ENCODE measurements around the gene PRTFDC1.

Gene PRTFDC1

GRCh38 chr10:24874133-24874532 is 78.3 kb downstream of the PRTFDC1 start:
- Mint-ChIP-seq H3K27ac (peak overlapping the region; percentile 75), H3K9me3 (peaks cover 9% of the 10 kb centered on the region), H3K4me1 (ENCODE audit: low read depth) (peaks cover 37% of the 10 kb centered on the region), H3K4me3 (no peak overlapping the region), H3K36me3 (ENCODE audit: low read depth) (no peaks in the 10 kb centered on the region), H3K27me3 (peaks cover 4% of the 10 kb centered on the region)
- intact Hi-C loops (cut with micrococcal nuclease): loop anchor here (10.0 kb wide), 1 partner anchor 149 kb away; the partner anchor contains the start of gene ARHGAP21

- H3K4me3 Mint-ChIP-seq: no peak overlapping the region
- H3K9me3 Mint-ChIP-seq: peaks cover 9% of the 10 kb centered on the region
- no peaks in the 10 kb centered on the region for H3K36me3 Mint-ChIP-seq (ENCODE audit: low read depth)
- peak overlapping the region; percentile 75 for H3K27ac Mint-ChIP-seq
- H3K27me3 Mint-ChIP-seq: peaks cover 4% of the 10 kb centered on the region
- H3K4me1 Mint-ChIP-seq (ENCODE audit: low read depth): peaks cover 30% of the 10 kb centered on the region
- intact Hi-C loops (cut with micrococcal nuclease): loop anchor here (10.0 kb wide), 1 partner anchor 148 kb away; the partner anchor contains the start of gene ARHGAP21
These were observed 79.1 kb downstream of the PRTFDC1 start for GRCh38 chr10:24873281-24873683.

DNA sequence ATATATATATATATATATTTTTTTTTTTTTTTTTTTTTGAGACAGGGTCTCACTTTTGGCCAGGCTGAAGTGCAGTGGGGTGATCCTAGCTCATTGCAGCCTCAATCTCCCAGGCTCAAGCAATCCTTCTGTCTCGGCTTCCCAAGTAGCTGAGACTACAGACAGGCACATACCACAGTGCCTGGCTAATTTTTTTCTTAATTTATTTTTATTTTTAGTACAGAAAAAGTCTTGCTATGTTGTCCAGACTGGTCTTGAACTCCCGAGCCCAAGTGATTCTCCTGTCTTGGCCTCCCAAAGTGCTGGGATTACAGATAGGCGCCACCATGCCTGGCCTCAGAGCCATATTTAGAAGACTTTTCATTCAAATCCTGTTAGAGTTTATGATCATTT is 79.6 kb downstream of the PRTFDC1 start:
- peak overlapping the region; percentile 75 for H3K27ac Mint-ChIP-seq
- intact Hi-C loops (cut with micrococcal nuclease): loop anchor here (10.0 kb wide), 1 partner anchor 148 kb away; the partner anchor contains the start of gene ARHGAP21

GRCh38 chr10:24872049-24872789 is 80.2 kb downstream of the PRTFDC1 start:
- Mint-ChIP-seq H3K4me1 (ENCODE audit: low read depth) (peaks cover 32% of the 10 kb centered on the region), H3K4me3 (no peak overlapping the region), H3K27me3 (peaks cover 2% of the 10 kb centered on the region), H3K27ac (peak overlapping the region; percentile 31), H3K36me3 (ENCODE audit: low read depth) (no peaks in the 10 kb centered on the region), H3K9me3 (peaks cover 9% of the 10 kb centered on the region)
- intact Hi-C loops (cut with micrococcal nuclease): loop anchor here (10.0 kb wide), 1 partner anchor 147 kb away; the partner anchor contains the start of gene ARHGAP21

More for the DNA sequence above, 79.6 kb downstream of the PRTFDC1 start:
- H3K4me1 Mint-ChIP-seq (ENCODE audit: low read depth): peaks cover 29% of the 10 kb centered on the region
- no peaks in the 10 kb centered on the region for H3K36me3 Mint-ChIP-seq (ENCODE audit: low read depth)
- H3K27me3 Mint-ChIP-seq: peaks cover 4% of the 10 kb centered on the region
- no peak overlapping the region for H3K4me3 Mint-ChIP-seq
- peaks cover 9% of the 10 kb centered on the region for H3K9me3 Mint-ChIP-seq

DNA sequence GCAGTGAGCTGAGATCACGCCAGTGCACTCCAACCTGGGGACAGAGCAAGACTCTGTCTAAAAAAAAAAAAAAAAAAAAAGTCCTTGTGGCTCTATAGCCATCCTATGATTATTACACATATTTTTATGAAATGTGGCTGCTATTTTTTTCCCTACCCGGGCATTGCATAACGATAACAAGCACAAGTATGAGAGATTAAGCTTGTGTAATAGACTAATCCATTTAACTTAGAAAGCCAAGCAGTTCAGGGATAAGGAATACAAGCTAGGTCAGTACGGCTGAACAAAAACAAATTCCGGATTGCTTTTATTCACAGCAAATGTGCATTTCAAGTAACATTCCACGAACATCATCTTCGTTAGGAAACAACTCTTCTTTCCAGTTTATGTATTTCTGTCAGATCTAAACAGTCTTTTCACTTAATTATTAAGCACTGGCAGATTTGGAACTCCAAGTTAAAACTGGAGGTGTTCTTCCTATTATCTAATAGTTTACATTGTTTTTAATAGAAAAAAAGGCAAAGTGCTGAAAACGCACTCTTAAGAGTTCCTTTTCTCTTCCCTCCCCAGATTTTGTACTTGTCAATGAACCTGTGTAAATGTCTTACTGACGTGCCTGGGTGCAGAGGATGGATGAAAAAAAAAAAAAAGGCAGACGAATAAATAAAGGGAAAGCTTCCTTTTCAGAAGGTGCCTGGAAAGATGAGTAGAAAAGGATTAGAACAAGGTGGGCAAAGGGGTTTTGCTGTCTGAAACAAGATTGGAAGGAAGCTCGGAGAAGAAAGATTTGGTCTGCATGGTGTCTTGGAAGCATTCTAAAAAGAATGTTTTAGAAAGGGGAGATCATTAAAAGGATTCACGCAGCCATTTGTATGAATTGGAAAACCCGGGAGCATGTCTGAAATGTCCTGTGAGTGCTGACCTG is 81.1 kb downstream of the PRTFDC1 start:
- no peak overlapping the region for H3K27ac Mint-ChIP-seq
- intact Hi-C loops (cut with micrococcal nuclease): loop anchor here (10.0 kb wide), 1 partner anchor 146 kb away; the partner anchor contains the start of gene ARHGAP21
- H3K27me3 Mint-ChIP-seq: peaks cover 5% of the 10 kb centered on the region

GRCh38 chr10:24869354-24870015 is 82.9 kb downstream of the PRTFDC1 start:
- Mint-ChIP-seq H3K36me3 (ENCODE audit: low read depth) (no peaks in the 10 kb centered on the region), H3K9me3 (no peaks in the 10 kb centered on the region), H3K4me1 (ENCODE audit: low read depth) (peaks cover 41% of the 10 kb centered on the region), H3K27me3 (peaks cover 11% of the 10 kb centered on the region), H3K4me3 (no peak overlapping the region), H3K27ac (no peak overlapping the region)
- intact Hi-C loops (cut with micrococcal nuclease): loop anchor here (10.0 kb wide), 3 partner anchors 115 to 145 kb away; partner anchors contain the start of genes ARHGAP21, ENKUR and THNSL1

More for the DNA sequence above, 81.1 kb downstream of the PRTFDC1 start:
- no peaks in the 10 kb centered on the region for H3K36me3 Mint-ChIP-seq (ENCODE audit: low read depth)
- no peak overlapping the region for H3K4me3 Mint-ChIP-seq
- peaks cover 9% of the 10 kb centered on the region for H3K9me3 Mint-ChIP-seq
- peaks cover 41% of the 10 kb centered on the region for H3K4me1 Mint-ChIP-seq (ENCODE audit: low read depth)

- H3K36me3 Mint-ChIP-seq (ENCODE audit: low read depth): no peaks in the 10 kb centered on the region
- H3K27ac Mint-ChIP-seq: peak overlapping the region; percentile 14
- H3K4me1 Mint-ChIP-seq (ENCODE audit: low read depth): peaks cover 23% of the 10 kb centered on the region
- H3K27me3 Mint-ChIP-seq: peaks cover 11% of the 10 kb centered on the region
- H3K9me3 Mint-ChIP-seq: no peaks in the 10 kb centered on the region
- peak overlapping the region; percentile 65 for H3K4me3 Mint-ChIP-seq
- intact Hi-C loops (cut with micrococcal nuclease): loop anchor here (10.0 kb wide), 2 partner anchors 112 to 148 kb away; partner anchors contain the start of genes ENKUR and THNSL1
These were observed 85.5 kb downstream of the PRTFDC1 start for GRCh38 chr10:24866604-24867583.

DNA sequence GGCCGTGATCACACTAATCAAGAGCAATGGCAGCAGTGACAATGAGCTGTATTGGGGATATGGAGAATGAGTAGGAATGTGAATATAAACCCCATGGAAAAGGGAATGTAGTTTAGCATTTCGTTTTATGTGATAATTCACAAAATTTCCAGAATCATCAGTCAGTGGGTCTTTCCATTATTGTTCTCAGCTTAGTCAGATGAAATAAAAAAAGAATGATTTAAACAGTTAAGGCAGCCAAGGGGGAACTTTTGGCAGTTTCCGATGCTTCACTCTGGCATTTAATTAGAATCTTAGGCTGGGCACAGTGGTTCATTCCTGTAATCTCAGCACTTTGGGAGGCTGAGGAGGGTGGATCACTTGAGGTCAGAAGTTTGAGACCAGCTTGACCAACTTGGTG is 86.6 kb downstream of the PRTFDC1 start:
- Mint-ChIP-seq H3K4me3 (no peak overlapping the region), H3K27ac (no peak overlapping the region), H3K4me1 (ENCODE audit: low read depth) (peaks cover 18% of the 10 kb centered on the region), H3K36me3 (ENCODE audit: low read depth) (no peaks in the 10 kb centered on the region), H3K9me3 (no peaks in the 10 kb centered on the region), H3K27me3 (peaks cover 9% of the 10 kb centered on the region)
- intact Hi-C loops (cut with micrococcal nuclease): loop anchor here (10.0 kb wide), 2 partner anchors 111 to 149 kb away; partner anchors contain the start of genes ENKUR and THNSL1

GRCh38 chr10:24862589-24862988 is 89.8 kb downstream of the PRTFDC1 start:
- Mint-ChIP-seq H3K27me3 (peaks cover 9% of the 10 kb centered on the region), H3K4me3 (no peak overlapping the region), H3K4me1 (ENCODE audit: low read depth) (peaks cover 12% of the 10 kb centered on the region), H3K9me3 (no peaks in the 10 kb centered on the region), H3K36me3 (ENCODE audit: low read depth) (no peaks in the 10 kb centered on the region), H3K27ac (no peak overlapping the region)
- intact Hi-C loops (cut with micrococcal nuclease): loop anchor here (10.0 kb wide), 2 partner anchors 108 to 152 kb away; partner anchors contain the start of genes ENKUR and THNSL1

DNA sequence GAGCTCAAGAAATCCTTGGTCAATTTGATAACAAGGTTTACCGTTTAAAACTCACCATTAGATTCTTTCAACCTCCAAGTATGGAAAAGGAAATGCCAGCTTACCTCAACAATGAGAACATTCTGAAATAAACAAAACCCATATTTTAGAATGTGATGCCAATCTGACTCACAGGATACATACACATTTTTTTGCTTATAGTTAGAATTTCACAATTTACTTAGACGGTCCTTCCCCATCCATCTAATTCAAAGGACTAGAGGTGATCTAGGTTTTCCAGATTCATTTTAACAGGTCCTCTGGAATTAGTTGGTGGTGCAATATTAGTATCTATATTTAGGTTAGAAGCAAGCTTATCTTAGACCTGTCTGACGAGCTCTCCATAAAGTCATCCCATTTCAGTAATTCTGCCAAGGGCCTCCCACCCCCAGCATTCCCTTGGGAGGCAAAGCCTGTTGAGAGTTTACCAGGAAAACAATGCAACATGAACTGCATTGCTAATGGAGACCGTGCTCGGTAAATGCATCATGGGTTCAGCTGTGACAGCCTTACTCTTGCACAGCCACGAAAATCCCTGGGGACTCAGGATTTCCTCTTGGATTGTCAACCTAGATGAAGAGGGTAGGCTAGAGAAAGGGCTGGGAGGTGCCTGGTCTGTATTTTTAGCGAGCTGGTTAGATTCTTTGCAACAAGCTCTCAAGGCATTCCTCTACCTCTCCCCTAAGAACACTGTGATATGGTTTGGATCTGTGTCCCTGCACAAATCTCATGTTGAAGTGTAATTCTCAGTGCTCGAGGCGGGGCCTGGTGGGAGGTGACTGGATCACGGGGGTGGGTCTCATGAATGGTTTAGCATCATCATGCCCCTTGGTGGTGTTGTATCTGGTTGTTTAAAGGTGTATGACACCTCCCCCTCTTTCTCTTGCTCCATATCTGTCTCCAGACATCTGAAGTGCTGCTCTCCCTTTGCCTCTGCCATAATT is 93.8 kb downstream of the PRTFDC1 start:
- Mint-ChIP-seq H3K9me3 (no peaks in the 10 kb centered on the region), H3K36me3 (ENCODE audit: low read depth) (no peaks in the 10 kb centered on the region), H3K4me3 (no peak overlapping the region), H3K27me3 (no peaks in the 10 kb centered on the region), H3K27ac (no peak overlapping the region), H3K4me1 (ENCODE audit: low read depth) (no peaks in the 10 kb centered on the region)
- intact Hi-C loops (cut with micrococcal nuclease): no loop called here

GRCh38 chr10:24857031-24857725 is 95.2 kb downstream of the PRTFDC1 start:
- no peak overlapping the region for H3K27ac Mint-ChIP-seq
- no peak overlapping the region for H3K4me3 Mint-ChIP-seq
- intact Hi-C loops (cut with micrococcal nuclease): no loop called here
- H3K27me3 Mint-ChIP-seq: no peaks in the 10 kb centered on the region
- H3K9me3 Mint-ChIP-seq: no peaks in the 10 kb centered on the region
- no peaks in the 10 kb centered on the region for H3K36me3 Mint-ChIP-seq (ENCODE audit: low read depth)
- H3K4me1 Mint-ChIP-seq (ENCODE audit: low read depth): no peaks in the 10 kb centered on the region
